Activated CD4-positive, alpha-beta T cell treated with anti-CD3 and anti-CD28 coated beads, Interleukin-2, amount 50 U/mL, for 16 hours (primary cell): ENCODE data around the gene UNC45B.
"Not testable (repeated sequence)": the region's sequence is repeated elsewhere in the genome, so short reads cannot be mapped to it uniquely, and the experiment has no call there.

ENCODE experiments used
- DNase-seq: peaks from one replicate; pipeline ENCODE4 v3.0.0-alpha.2; 2020

Gene UNC45B

DNA sequence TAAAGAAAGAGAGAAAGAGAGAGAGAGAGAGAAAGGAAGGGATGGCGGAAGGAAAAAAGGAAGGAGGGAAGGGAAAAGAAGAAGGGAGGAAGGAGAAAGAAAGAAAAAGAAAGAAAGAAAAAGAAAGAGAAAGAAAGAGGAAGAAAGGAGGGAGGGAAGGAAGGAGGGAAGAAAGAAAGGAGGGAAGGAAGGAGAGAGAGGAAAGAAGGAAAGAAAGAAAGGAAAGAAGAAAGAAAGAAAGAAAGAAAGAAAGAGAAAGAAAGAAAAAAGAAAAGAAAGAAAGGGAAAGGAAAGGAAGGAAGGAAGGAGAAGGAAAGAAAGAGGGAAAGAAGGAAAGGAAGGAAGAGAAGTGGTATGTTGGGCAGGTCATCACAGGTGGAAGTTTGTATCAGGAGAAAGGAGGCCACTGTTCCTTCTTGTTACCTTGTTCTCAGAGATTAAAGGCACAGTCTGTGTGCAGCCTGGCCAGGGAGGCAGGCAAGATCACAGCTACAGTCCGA, 27.3 kb downstream of the UNC45B start:
- DNase-seq, result no peak

DNA sequence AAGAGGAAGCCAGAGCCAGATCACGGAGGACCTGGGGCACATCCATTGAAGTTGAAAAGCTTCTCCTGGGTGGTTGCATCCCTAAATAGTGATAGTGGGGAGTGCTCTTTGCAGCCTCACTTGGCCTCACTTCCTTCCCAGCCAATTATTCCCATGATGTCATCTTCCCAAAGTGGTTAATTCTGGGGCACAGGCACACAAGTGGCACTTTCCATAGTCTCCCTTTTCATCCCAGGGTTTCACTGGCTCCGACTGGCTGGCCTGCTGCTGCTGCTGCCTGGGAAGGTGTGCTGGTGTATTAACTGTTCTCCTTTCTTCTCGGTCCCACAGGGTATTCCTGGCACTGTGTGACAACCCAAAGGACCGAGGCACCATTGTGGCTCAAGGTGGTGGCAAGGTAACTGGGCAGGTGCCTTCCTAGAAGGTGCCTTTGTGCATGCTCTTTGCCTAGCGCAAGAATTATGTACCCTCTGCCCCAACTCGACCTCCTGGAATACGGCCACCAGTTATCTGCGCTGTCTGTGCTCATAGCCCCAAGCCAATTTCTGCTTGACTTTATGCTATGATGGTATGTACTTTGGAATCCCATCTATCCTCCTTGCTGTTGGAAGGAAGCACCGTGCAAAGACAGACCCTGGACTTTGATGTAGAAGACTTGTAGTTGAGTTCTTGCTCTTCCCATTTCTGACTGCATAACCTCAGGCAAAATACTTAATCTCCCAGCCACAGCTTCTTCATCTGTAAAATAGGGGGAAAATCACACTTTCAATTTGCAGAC, 28.2 kb downstream of the UNC45B start:
- no peak for DNase-seq

DNA sequence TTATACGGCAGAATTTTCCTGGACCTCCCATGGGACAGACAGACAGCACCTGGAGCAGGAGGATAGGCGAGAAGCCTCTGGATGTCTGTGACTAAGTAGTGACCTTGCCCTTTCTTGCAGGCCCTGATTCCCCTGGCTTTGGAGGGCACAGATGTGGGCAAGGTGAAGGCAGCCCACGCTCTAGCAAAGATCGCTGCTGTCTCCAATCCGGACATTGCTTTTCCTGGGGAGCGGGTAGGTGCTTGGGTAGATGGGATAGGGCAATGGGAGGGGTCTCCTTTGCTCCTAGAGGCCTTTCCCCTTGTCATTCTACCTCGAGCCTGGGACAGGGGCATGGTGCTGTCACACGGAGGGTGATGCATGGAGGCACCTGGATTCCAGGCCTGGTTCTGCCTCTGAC, 29.3 kb downstream of the UNC45B start:
- DNase-seq, result no peak

DNA sequence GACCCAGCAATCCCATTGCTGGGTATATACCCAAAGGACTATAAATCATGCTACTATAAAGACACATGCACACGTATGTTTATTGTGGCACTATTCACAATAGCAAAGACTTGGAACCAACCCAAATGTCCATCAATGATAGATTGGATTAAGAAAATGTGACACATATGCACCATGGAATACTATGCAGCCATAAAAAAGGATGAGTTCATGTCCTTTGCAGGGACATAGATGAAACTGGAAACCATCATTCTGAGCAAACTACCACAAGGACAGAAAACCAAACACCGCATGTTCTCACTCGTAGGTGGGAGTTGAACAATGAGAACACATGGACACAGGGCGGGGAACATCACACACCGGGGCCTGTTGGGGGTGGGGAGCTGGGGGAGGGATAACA, 31.8 kb downstream of the UNC45B start:
- not testable (repeated sequence) for DNase-seq

DNA sequence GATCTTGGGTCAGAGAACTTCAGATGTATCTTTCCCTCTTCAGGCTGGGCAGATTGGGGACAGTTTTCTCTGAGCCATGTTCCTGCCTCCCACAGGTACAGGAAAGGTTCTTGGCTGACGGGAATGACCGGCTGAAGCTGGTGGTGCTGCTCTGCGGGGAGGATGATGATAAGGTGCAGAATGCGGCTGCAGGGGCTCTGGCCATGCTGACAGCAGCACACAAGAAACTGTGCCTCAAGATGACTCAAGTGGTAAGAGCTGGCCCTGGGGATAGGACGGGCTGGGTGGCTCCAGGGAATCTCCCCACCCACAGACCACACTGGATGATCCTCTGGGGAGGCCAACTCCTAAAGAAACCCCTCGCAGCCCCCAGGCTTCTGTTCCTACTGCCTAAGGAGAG, 35.7 kb downstream of the UNC45B start:
- DNase-seq, result no peak

DNA sequence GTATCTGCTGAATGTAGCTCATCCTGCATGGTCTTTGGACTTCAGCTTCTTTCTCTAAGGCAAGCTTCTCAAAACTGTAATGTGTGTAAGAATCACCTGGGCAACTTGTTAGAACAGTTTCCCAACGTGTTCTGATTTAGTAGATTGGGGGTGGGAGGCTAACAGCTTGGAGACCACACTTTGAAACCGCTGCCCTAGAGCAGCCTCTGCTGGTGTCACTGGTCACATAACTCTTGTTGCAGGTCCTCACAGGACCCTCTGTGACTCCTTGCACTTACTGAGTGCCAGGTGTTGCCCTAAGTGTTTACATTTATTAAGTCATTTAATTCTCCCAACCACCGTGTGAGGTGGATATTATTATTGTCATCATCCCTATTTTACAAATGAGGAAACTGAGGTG, 36.7 kb downstream of the UNC45B start:
- no peak for DNase-seq

DNA sequence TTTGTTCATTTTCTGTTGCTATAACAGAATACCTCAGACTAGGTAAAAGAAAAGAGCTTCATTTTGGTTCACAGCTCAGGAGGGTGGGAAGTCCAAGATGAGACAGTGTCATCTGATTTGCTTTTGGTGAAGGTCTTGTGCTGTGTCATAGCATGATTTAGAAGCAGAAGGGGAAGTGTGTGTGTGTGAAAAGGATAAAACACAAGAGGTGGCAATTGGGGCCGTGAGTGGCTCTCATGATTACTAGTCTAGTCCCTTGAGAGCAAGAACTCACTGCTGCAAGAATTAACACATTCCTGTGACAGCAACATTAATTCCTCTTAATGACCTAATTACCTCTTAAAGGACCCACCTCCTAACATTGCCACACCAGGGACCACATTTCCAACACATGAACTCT, 38.2 kb downstream of the UNC45B start:
- peak; percentile 23 for DNase-seq

DNA sequence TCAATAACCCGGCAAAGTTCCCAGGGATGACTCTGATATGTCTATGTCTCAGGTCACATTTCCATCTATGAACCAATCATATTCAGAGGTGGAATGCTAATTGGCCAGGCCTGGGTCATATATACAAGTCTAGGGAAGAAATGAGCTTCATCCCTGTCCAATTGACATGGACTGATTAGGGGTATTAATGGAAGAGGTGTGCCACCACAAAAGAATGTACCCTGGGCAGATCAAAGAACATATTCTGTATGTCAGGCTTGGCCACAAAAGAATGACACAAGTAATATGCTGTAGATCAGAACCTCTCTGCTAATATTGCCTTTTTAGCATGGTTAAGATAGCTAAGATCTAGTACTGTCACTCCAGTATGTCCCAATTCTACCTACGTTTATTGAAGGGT, 39.9 kb downstream of the UNC45B start:
- DNase-seq, result no peak

DNA sequence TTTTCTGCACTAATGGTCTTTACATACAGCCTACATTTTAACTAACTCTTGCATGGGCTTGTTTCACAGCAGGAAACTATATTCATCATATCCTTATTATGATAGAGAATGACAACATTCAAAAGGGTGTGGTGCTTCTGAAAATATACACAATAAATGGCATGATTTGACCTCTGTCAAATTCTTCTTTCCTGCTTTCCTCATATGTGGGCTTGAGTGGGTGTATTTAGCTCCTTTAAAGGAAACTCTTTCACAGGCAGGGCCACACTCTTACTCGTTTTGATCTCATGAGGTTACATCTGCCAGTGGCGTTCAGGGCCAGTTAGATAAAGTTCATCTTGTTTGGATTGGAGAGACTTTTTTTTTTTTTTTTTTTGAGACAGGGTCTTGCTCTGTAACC, 40.5 kb downstream of the UNC45B start:
- no peak for DNase-seq

DNA sequence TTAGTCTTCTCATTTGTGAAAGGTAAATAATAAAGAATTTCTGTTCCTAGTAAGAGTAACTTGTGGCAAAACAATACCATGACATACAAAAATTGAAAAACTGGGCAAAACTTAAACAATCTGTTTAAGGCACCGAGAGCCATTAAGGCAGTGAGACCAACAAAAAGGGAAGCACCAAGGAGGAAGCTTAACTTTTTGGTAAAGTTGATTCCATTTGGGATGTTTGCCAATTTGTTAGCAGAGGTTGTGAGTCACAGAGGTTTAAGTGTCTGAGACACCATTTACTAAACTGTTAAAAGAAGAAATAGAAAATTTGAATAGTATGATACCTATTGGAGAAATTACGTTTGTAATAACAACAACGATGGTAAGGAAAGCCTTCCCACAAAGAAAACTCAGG, 41.7 kb downstream of the UNC45B start:
- no peak for DNase-seq

DNA sequence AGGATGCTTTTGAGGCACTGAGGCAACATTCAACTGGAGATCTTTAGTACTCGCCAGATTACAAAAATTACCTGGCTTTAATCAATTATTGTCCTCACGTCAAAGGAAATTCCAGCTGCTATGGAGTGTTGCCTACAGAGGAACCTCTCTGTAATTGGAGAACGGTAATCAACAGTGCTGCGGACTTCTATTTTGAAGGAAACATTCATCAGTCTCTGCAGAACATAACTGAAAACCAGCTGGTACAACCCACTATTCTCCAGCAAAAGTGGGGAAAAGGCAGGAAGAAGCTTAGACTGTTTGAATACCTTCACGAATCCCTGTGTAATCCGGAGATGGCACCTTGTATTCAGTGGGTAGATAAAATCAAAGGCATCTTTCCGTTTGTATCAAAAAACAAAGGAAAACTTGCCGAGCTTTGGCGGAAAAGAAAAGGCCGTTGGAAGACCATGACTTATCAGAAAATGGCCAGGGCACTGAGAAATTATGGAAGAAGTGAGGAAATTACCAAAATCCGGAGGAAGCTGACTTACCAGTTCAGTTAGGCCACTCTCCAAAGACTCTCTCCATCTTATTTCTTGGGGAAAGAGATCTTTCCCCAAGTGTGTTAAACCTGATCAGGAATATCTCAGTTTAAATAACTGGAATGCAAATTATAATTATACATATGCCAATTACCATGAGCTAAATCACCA, 43.5 kb downstream of the UNC45B start:
- DNase-seq, result no peak

DNA sequence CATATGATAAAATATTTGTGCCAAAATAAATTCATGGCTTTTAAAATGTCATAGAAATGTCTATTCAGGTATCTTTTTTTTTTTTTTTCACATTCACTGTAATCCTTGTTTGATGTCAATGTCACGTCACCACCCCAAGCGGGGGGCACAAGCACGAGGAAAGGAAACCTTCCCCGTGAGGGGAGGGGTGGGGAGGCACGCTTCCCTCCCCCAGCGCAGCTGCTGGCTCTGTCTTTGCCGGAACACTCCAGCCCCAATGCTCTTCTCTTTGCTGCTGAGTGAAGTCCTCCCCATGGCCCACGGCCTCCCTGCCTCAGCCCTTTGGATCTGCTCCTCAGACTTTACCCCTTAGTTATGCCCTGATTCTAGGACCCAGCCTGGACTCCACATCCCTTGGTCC, 45.1 kb downstream of the UNC45B start:
- DNase-seq, result no peak

DNA sequence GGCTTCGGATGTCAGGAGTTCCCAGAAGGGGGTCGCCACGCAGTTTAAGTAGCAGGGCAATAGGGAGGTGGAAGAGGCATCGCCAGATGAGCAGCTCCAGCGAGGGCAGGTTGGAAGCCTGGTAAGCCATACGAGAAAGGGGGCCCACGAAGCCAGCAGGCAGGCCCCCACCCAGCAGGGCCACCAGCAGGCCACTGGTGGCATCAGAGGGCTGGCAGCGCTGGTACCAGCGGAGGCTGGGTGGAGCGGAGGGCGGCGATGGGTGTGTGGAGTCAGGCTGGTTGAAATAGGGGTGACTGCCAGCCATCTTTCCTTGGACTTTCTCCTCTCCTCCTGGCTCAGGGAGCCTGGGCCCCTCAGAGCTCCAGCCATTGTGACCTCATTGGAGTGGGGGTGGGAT, 46.4 kb downstream of the UNC45B start, which contains the start of gene SLC35G3:
TSS of gene SLC35G3 (minus strand) at position 393 of the 400 bp plus-strand sequence. CDS start at position 307, 86 bp downstream.
- not testable (repeated sequence) for DNase-seq

DNA sequence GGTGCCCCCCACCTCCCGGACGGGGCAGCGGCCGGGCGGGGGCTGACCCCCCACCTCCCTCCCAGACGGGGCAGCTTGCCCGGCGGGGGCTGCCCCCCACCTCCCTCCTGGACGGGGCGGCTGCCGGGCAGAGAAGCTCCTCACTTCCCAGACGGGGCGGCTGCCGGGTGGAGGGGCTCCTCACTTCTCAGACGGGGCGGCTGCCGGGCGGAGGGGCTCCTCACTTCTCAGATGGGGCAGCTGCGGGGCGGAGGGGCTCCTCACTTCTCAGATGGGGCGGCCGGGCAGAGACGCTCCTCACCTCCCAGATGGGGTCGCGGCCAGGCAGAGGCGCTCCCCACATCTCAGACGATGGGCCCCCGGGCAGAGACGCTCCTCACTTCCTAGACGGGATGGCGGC, 47.4 kb downstream of the UNC45B start:
- DNase-seq, result not testable (repeated sequence)

DNA sequence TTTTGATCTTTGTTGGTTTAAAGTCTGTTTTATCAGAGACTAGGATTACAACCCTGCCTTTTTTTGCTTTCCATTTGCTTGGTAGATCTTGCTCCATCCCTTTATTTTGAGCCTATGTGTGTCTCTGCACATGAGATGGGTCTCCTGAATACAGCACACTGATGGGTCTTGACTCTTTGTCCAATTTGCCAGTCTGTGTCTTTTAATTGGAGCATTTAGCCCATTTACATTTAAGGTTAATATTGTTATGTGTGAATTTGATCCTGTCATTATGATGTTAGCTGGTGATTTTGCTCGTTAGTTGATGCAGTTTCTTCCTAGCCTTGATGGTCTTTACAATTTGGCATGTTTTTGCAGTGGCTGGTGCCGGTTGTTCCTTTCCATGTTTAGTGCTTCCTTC, 55.0 kb downstream of the UNC45B start:
- DNase-seq, result not testable (repeated sequence)

DNA sequence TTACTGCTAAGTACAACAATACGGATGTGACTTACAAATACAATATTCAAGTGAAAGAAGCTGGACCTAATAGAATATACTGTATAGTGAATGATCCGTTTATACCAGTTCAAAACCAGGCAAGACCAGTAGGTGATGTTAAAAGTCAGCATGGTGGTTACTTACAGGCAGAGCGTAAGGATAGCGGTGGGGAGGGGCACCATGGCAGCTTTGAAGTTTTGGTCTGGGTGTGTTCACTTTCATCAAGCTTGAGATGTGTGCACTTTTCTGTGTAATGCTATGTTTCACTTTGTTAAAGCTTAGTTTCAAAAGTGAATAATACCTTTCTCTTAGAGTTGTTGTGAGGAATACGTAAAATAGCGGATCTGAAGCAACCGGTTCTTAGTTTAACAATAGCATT, 63.1 kb downstream of the UNC45B start:
- DNase-seq, result no peak

DNA sequence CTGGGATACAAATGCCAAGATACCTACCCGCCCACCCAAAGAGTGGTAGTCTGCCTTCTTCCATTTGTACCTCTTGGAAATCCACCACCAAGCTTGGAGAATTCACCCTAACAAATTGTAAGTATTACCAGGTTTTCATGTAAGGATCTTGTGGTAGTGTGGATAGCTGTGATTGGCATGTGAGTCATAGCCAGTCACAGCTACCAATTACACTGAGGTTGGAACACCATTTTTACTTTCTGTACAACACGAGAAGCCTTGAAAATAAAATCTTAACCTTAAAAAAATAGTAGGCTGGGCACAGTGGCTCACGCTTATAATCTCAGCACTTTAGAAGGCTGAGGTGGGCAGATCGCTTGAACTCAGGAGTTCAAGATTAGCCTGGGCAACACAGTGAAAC, 65.1 kb downstream of the UNC45B start:
- DNase-seq, result peak; percentile 30

DNA sequence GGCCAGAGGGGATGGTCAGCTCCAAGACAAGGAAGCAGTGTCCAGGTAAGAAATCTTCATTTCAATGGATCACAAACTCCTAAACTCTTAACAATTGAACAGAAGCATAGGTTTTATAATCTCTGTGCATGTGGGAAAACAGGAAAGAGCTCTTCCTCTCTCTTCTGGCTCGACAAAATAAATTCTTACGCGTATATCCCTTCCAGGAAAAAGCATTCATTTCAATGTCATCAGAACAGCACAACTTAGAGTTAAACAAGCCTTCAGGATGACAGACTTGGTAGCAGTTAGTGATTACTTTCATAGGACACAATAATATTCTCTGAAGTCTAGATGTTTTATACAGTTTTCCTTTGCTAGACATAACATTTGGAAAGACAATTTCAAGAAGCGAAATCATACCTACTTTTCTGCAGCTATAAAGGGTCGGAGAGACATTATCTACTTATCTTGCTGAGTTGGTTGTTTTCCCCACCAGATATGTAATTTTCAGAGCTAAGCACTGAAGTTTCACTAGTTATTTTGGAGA, 65.9 kb downstream of the UNC45B start:
- peak; percentile 25 for DNase-seq

DNA sequence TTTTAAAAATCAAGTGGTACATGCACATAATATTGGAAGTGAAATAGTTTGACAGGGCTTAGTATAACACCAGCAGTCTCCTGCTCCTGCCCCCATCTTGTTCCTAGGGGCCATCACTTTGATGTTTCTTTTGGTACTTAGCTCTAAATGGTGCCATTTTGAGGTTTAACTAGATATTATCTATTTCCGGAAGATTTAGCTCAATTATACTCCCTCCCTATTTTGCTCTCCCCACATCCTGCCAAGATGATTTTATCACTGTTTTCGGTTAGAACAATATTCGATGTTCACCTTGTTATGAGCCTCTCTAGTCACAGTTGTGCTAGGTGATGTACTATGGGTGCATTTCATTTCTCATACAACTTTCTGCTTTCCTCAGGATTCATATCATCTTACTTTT, 66.6 kb downstream of the UNC45B start:
- DNase-seq, result peak; percentile 88

DNA sequence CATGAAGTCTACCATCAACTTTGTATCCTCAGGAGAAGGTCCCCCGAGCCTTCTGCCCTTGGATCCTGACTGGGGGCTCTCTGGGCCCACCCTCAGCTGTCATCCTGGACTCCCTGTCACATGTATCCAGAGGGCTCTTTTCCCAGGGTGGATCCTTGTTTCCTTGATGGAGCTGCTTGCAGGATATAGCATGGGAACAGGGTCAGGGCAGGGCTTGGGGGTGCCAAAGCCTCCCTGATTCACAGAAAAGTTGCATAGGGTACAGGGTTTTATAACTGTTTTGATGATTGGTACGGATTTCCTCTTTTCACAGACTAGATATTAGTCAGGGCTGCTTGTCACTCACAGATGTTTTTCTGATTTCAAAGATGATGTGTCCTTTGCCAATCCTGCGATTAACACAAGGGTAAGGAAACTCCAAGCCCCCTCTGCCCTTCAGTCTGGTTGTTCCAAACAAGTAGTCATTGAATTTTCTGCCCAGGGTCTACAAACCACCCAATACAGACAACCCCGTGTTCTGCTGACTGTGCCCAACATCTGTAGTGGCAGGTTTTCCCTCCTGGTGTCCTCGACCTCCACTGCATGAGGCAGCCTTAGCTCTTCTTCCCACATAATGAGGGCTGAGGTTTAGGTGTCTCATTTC, 67.1 kb downstream of the UNC45B start:
- DNase-seq, result peak; percentile 81

DNA sequence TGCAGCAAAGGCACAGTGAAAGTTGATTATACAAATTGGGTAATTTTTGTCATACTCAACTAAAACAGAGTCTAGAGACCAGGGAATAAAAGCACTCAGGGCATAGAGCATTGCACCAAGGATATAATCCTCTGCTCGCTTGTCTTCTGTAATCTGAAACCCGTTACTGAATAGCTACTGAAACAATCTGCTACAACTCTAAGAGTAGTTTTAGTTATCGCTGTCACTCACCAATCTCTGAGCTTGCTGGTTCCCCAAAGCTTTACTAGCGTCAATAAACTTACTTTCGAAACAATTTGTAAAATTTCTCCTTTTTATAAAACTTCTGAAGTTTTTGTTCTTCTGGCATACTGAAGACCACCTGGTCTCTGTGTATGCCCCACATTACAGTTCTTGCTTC, 69.5 kb downstream of the UNC45B start:
- no peak for DNase-seq

DNA sequence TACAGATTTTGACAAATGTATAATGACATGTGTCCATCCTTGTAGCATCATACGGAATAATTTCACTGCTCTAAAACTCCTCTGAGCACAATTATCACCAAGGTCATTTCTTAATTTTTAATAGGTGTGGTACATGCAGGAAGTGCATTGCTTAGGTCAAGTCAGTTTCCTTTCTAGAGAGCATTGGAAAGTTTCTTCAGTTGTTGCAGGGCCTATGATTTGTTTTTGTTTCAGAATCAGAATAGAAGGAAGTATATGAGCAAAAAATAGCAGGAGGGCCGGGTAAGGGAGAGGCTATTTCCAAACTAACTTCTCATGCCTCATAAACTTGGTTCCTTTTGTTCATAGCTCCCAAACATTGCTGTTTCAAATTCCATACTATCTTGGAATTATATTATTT, 71.3 kb downstream of the UNC45B start:
- DNase-seq, result peak; percentile 26

DNA sequence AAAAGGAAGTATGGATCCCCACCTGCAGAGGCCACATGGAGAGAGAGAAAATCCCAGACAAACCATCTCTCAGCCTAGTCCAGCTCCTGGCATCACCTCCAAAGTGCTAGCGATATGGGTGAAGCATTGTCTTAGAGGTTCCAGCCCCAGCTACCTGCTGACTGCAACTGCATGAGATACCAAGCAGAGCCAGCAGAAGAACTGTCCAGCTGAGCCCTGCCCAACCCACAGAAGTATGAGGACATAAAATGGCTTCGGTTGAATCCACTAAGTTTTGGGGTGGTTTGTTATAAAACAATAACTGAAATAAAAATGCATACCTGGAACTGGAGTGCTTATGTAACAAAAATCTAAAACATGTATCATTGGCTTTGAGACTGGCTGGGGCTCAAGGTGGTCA, 74.8 kb downstream of the UNC45B start:
- DNase-seq, result no peak

DNA sequence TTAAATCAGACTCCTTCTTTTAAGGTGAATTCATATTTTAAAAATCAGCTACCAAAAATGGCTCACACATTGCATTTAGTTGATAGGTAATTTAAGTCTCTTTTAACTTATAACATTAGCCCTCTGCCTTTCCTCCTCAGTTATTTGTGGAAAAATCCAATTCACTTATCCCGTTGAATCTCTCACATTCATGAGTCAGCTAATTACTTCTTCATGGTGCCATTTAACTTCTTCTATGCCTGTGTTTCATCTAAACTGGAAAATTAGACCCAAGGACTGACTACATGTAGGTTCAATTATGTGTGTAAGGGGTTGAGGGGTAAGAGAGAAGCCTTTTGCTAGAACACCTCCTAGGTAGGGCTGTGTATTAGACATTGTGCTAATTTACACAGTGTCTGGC, 76.8 kb downstream of the UNC45B start:
- no peak for DNase-seq
